GM19372 (cell line): Measurements from ENCODE around the gene PDXDC1.
"Not testable (repeated sequence)": the region's sequence is repeated elsewhere in the genome, so short reads cannot be mapped to it uniquely, and the experiment has no call there.

ENCODE experiments used
- ATAC-seq: cut with Tn5 transposase; IDR thresholded peaks from one replicate; pipeline ENCODE4 v1.9.1; 2021; ENCODE audit warnings: mild to moderate bottlenecking, low read depth, moderate library complexity; ENCODE audit not compliant: unreplicated experiment

PDXDC1 gene

DNA sequence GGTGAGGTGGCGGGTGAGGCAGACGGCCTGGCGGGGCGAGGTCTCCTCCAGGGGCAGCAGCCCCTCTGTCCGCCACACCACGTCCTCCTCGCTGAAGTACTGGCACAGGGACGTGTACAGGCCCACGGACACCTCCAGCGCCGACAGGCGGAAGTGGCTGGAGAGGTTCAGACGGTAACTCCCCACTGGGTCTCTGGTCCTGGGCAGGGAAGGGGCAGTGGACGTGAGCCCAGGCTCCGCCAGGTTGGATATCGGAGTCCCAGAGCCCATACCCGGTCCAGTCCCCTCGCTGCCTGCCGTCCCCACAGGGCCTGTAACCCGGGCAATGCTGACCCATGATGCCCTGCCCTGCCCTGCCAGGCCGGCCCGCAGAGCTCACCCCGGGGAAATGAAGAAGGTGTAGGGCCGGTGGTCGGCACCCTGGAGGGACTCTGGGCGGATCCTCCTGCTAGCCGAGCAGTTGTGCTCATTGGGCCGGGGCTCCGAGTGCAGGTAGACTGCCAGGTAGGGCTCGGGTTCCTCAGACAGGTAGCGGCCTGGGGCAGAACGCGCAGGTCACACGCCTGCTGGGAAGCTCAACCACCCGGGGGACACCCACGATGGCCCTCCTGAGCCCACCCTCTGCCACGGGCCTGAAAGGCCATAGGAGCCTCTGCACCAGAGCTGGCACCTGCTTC is 155.6 kb downstream of the PDXDC1 start:
- ATAC-seq: not testable (repeated sequence)

DNA sequence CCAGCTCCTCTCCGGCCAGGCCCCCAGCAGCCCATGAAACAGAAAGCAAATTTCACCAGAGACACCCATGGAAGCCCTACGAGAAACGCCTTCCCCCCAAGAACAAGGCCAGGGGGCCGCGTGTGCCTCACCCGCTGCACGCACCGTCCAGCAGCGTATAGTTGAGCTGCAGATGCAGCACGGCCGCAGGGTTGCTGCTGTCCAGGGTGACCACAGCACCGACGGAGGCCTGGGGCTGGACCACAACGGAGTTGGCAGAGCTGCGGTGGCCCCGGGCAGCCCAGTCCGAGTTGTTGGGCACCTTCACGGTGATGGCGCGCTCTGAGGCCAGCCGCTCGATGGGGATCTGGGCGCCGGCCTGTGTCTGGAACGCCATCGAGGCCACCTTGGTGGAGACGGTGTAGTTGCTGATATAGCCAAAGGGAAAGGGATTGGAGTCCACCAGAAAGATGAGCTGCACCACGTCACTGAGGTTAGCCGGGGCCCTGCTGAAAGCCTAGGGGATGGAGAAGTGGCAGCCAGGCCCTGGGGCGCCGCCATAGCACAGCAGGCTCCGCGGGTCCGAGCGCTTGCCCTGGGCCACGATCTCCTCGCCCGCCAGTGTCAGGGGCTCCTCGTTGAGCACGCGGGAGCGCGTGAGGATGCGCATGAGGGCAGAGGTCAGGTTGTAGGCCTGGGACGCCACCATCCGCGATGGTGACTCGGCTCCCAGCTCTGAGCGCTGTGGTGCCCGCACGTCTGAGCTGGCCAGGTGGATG is 156.3 kb downstream of the PDXDC1 start:
- not testable (repeated sequence) for ATAC-seq

DNA sequence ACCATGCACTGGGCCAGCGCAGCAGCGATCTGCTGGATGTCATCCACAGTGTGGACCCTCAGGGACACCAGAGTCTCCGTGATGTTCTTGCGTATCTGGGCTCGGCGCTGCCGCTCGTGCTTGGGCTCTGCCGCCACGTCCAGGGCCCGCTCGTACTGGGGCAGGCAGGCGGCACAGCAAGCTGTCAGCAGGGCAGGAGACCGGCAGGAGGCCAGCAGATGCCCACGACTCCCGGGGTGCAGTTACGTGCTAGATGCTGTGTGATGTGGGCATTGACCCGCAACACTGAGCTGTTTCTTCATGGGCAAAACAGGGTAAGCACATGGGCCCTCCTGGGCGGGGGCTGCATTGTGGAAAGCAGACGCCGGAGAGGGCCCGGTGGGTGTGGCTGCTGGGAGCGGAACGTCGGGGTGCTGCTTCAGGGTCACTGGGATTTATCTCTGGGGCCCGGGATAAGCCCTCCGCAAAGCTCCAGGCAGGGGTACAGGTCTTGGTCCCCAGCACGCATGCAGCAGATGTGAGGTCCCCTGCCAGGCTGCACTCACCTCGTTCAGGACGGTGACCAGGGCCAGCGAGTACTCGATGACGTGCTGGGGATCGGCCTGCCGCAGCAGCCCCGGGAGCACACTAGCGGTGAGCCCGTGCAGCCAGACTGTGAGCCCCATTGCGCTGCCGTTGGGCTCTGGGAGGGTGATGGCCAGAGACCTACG is 158.0 kb downstream of the PDXDC1 start:
- ATAC-seq: not testable (repeated sequence)

DNA sequence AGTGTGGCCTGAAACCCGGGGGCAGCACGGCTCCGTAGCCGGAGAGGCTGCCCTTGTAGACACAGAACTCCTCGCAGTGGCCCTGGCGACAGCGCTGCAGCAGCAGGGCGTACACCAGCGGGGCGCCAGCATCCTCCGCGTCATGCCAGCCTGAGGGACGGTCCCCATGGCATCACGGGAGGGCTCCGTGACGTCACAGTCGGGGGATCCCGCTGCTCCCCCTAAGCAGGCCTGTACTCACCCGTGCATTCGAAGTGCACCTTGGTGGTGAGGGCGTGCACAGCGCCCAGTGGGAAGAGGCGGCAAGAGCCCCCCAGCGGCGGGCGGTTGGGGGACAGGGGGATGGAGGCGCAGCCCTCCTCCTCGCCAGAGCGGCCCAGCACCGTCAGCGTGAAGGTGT is 158.7 kb downstream of the PDXDC1 start:
- ATAC-seq: not testable (repeated sequence)

DNA sequence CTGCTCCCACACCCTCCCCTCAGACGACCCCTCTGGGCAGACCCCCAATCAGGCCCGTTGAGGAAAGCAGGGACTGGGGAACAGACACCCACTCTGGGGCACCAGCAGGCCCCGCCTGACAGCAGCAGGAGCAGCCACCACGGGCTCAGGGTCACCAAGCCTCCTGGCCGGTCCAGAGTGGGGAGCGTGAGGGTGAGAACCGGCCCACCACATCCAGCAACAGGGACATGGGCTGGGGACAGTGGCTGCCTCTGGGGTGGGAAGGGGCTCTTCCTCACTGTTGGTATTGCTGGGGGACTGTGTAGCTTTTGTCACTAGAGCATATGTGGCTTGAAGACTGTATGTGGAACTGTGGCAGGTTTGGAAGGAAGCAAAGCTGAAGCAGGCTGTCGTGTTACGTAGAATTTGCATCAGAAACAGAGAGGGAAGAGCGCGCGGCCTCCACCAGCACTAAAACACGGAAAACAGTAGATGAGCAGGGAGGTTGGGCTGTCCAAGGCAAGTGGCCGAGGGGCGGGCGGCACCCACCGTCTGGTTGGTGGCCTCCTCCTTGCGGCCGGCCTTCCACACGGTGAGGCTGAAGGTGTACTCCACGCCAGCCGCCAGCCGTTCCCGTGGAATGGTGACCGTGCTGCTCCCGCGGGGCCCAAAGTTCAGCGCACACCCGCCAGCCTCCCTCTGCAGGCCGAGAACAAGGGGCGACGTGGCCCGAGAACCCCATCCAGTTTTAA is 160.1 kb downstream of the PDXDC1 start:
- not testable (repeated sequence) for ATAC-seq

DNA sequence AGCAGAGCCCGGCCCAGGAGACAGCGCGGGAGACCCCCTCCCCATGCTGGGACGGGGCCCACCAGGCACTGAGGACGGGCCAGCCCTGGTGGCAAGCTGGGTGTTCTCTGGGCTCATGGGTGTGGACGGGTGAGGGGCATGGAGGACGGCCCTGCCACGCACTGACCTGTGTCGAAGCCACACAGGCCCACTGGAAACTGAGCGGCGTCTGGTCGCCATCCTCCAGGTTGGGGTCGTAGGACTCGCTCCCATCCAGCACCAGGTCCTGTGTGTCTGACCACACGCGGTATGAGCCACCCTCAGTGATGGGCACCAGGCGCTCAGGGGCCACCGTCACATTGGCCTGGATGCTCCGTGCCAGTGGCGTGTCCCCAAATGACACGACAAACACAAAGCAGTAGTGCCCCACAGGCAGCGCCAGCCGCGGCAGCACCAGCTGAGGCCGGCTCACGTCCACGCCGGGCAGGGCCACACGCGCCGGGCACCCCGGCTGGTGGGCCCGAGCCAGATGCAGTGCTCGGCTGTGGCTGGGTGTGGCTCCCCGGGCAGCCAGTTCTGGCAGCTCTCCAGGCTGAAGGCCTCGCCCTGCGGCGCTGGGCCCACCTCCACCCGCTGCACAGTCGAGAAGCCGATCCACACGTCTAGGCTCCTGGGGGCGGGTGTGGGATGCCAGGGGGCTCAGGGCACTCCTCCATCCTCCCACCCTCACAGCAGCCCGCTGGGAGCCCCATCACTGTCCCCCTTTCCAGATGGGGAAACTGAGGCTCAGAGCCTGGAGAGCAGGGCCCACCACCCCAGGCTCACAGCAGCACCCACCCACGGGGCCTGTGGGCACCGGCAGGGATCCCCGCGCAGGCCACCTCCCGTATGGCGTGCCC is 160.9 kb downstream of the PDXDC1 start:
- ATAC-seq: not testable (repeated sequence)

DNA sequence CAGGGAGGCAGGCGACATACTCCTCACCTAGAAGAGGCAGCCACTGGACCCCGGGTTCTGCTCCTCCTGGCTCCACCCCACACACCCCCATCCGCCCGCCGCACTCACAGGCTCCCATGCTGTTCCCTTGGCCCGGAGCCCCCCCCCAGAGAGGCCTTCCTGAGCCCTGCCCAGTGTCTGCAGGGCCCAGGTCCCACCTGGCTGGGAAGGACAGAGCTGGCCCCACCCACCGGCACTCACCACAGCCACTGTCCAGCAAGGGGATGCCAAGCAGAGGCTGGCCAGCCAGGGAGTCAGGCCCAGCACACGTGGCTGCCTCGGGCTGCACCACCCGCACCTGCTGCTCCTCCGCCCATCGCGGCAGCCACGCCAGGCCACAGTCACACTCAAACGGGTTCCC is 162.7 kb downstream of the PDXDC1 start:
- ATAC-seq: not testable (repeated sequence)

DNA sequence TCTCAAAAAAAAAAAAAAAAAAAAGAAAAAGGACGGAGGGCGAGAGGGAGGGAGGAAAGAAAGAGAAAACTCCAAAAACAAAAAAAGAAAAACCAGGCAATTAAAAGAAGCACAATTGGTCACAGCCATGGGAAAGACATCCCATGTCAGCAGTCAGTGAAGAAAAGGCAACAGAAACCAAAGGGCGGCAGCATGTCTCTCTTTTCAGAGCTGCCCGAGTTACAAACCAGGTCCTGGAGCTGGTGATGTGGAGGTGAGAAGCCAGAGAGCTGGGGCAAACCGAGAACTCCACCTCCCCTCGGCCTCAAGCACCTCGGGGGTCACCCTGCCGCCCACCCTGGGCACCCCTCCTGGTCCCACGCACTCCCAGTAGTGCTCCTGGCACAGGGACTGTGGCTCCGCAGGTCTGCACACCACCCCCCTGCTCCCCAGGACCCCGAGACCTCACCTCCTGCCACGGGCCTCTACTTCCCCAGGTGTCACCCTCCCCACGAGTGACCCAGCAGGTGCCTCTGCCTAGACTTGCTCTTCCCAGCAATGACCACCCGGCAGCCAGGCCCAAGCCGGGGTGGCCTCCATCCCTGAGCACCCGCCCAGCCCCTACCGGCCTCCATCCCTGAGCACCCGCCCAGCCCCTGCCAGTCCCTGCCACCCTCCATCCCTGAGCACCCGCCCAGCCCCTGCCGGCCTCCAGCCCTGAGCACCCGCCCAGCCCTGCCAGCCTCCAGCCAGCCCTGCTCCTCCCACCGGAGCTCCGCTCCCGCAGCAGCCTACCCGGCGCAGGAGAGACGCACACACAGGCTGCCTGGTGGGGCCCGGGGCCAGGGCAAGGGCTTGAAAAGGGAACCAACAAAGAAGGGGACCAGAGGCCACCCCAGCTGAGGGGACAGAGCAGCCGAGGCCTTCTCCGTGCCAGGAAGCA is 165.9 kb downstream of the PDXDC1 start:
- ATAC-seq: not testable (repeated sequence)

DNA sequence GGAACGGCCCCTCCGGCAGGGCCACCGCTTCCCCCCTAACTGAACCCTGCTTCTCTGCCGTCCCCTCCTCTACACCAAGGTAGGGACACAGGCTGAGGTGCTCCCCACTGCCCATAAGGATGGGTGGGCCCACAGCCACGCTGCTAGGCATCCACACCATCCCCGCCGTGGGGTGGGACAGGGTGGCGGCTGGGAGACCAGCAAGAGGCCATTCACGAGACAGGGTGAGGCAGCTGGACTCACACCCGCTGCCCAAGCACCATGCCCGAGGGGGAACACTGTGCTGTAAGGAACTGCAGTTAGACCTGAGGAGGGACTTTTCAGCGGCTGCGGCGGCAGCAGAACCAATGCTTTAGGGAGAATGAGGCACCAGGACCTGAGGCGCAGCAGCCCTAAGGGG is 166.8 kb downstream of the PDXDC1 start:
- ATAC-seq: no peak

DNA sequence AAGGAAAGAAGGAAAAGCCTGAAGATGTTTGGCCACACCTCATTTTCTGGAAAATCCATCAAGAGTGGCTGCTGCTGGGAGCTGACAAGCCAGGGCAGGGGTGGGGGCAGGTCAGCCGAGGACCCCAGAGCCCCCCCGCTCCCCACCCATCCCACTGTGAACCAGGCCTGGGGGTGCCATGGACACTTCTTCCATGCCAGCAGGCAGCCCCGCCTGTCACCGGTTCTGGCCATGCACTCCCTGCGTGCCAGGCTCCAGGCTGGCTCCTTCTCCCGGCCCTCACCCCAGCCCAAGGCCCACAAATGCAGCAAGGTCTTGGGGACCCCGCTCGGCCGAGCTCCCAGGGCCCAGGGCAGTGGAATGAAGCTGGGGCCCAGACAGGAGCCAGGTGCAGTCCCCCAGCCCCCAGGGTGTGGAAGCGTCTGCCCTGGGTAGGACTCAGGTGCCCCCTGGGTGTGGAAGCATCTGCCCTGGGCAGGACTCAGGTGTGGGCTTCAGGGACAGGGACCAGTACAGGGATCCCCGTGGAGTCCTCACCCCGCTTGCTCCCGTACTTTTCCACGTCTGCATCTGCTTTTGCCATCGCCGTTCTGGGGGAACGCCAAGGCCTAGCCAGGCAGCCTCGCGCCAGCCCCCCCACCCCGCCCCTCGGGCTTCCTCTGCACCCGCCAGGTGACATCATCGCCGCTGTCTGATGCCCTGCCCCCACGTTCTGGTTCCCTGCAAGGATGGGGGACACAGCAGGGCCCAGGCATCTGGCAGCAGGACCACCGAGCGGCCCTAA is 167.5 kb downstream of the PDXDC1 start:
- ATAC-seq: not testable (repeated sequence)

DNA sequence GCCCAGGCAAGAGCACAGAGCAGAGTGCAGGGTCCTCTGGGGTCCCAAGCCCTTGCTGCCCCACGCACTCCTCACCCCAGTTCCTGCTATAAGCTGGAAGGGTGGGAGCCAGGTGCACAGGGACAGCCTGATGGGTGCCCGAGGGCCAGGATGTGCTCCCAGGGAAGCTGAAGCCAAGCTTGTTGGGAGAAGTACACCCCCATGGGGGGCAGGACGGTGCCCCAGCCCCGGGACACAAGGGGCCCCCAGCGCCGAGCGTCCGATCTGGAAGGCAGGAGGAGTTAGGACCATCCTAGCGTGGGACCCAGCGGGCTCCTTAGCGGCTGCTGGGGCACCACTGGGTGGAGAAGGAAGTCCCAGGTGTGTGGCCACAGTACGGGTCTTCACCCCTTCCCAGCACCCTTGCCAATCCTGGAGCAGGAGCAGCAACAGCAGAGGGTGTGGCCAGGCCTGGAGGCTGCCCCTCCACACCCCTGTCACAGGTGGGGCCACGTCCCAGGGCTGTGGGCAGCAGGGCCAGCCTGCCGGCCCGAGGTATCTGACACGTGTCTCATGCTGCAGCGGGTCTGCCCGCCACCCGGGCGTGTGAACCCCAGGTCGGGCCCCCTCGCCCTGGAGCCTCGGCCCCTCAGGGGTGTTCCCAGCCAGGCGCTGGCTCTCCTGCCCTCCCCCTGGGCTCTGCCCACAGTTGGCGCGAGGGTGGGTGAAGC is 168.2 kb downstream of the PDXDC1 start:
- ATAC-seq: not testable (repeated sequence)

DNA sequence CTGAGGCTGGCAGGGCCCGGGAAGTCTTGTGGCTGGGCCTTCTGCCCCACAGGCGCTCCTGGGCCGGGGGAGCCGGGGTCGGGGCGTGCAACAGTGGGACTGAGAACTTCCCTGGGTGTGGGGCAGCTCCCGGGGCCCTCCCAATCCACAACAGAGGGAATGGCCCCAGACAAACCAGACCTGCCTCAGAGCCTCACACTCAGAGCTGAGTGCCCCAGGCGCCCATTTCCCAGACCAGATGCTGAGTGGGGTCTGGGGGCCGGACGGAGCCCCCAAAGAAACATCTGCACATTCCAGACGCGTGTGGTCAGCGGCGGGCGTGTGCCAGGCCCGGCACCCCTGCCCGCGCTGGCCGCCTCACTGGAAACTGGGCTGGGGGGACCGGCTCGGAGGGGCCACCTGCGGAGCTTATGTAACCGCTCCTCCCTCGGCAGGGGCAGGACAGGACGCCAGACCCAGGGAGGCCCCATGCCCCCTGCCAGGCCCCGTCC is 168.8 kb downstream of the PDXDC1 start:
- not testable (repeated sequence) for ATAC-seq

DNA sequence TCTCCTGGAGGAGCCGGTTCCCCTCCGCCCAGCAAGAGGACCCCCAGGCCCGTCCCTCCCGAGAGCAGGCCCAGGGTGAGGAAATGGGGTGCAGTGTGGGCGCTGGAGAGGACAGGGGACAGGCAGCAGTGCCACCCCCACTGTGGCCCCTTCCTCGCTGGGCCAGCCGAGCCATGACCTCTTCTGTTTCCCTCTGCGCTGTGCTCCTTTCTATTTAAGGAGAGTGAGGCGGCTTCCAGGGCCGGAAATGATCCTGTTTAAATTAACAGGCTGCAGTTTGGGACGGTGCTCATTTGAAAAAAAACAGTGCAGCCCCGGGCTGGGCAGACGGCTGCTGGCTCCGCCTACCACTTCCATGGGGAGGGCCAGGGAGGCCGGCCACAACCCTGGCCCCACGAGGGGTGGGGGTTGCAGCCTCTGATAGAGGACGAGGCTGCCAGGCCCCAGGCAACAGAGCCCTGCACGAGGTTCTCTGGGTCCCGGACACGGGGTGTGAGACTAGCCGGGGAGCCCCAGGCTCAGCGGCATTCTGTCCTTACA is 169.3 kb downstream of the PDXDC1 start:
- not testable (repeated sequence) for ATAC-seq

DNA sequence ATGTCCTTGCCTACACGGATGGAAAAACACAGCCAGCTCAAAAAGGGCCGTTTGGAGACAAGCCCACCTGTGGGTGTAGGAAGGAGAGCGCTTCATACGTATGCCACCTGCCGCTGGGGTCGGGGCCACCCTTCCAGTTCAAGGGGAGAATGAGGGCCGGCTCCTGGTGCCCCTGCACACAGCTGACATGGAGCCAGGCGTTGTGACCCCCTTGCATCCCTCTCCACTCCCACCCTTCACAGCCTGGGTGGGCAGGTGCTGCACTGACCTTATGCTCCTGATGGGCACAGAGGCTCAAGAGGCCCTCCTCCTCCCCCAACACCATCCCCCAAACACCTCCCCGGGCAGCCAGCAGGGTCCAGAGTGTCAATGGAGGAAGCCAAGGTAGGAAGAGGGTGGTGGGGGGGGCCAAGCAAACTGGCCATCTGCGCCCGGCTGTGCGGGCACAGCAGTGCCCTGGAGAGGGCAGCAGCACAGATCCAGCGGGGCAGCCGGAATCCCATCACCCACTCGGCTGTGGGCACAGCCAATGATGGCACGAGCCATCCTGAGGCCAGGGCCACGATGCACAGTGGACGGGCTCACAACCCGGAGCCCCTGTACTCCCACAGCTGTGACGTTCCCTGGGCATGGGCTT is 170.1 kb downstream of the PDXDC1 start:
- ATAC-seq: not testable (repeated sequence)

DNA sequence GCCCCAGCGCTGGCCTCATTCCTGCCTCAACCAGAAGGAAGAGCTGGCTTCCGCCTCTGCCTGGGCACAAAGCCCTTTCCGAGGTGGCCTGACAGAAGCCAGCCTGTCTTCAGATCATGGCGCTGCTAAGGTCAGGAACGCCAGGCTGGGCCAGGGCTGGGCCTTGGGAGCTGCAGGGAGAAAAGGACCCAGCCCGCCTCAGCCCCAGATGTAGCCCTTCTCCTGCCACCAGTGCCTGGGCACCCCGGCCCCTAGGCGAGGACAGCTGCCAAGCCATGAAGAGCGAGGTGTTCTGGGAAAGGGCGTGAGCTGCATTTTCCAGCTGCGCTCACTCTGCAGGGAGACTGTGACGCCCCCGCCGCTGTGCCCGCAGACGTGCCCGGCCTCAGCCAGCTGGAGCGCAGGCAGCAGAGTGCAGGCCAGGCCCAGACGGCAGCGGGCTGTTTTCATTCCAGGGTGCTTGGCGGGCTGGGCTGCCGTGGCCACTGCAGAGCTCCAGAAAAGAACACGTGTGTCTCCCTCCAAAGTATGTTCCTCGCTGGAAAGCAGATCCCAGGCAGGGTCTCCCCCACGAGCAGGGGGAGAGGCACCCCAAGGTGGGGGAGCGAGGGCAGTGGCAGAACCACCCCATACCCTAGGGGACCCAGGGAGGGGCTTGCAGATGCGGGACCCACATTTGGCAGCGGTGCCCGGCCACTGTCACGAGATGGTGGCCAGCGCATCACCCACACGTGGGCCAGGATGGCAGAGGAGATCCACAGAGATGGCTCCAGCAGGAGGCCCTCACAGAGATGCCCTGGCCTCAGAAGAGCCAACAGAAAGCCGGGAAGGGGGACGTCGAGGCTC is 170.8 kb downstream of the PDXDC1 start:
- ATAC-seq: not testable (repeated sequence)
